Measurements from ENCODE around the gene NBR1. TPM values are rescaled to one million over a fixed set of nuclear protein-coding genes. Genes with fewer than 3 reads are reported as not detected.
"Not testable (repeated sequence)": the region's sequence is repeated elsewhere in the genome, so short reads cannot be mapped to it uniquely, and the experiment has no call there.

Gene NBR1
- polyA plus RNA-seq, 1 experiment, result 107 TPM

- CTCF ChIA-PET, result interaction anchor here (1.9 kb wide), 1 partner anchor 202 kb away, joined by 4 read pairs; the partner anchor contains the start of gene RPL27
These were observed 29.1 kb downstream of the NBR1 start for GRCh38 chr17:43200127-43200526.

GRCh38 chr17:43203013-43203412 lies 32.0 kb downstream of the NBR1 start:
- H3K27ac ChIP-seq (ENCODE audit: low read depth, low read length); DNase-seq (ENCODE audit: low read depth, low spot score); H3K4me3 ChIP-seq (ENCODE audit: low read depth, low read length); H3K27me3 ChIP-seq (ENCODE audit: control insufficient read depth, insufficient read depth, low read length); CTCF ChIA-PET; H3K9me3 ChIP-seq (ENCODE audit: control insufficient read depth, insufficient read depth, low read length); POLR2A ChIA-PET: not testable (repeated sequence)

More at GRCh38 chr17:43200127-43200526, 29.1 kb downstream of the NBR1 start:
- Histone ChIP-seq H3K27ac (ENCODE audit: low read depth, low read length) (peak overlapping the region; percentile 11), H3K4me3 (ENCODE audit: low read depth, low read length) (no peak overlapping the region), H3K9me3 (ENCODE audit: control insufficient read depth, insufficient read depth, low read length) (no peaks in the 10 kb centered on the region), H3K27me3 (ENCODE audit: control insufficient read depth, insufficient read depth, low read length) (no peaks in the 10 kb centered on the region)
- DNase-seq (ENCODE audit: low read depth, low spot score), result no peak
- POLR2A ChIA-PET, result interaction anchor here (0.6 to 1.1 kb wide), 3 partner anchors 20 to 135 kb away, joined by 3 to 8 read pairs (median 3); no protein-coding TSS in a partner anchor
- TF ChIP-seq CTCF (IDR thresholded peaks at IDR 0.05; ENCODE audit: low read depth, low read length), result no peak

- Histone ChIP-seq H3K9me3 (ENCODE audit: control insufficient read depth, insufficient read depth, low read length) (no peaks in the 10 kb centered on the region), H3K4me3 (ENCODE audit: low read depth, low read length) (no peak overlapping the region), H3K27ac (ENCODE audit: low read depth, low read length) (no peak overlapping the region), H3K27me3 (ENCODE audit: control insufficient read depth, insufficient read depth, low read length) (no peaks in the 10 kb centered on the region)
- ChIA-PET CTCF (no interaction called here), POLR2A (interaction anchor here (2.2 to 2.9 kb wide), 2 partner anchors 105 to 212 kb away, joined by 11 to 31 read pairs; partner anchors contain the start of gene RPL27)
- no peak for DNase-seq (ENCODE audit: low read depth, low spot score)
- no peak for TF ChIP-seq CTCF (IDR thresholded peaks at IDR 0.05; ENCODE audit: low read depth, low read length)
These were observed 39.6 kb downstream of the NBR1 start for GRCh38 chr17:43210576-43210975.

- Histone ChIP-seq H3K9me3 (ENCODE audit: control insufficient read depth, insufficient read depth, low read length) (no peaks in the 10 kb centered on the region), H3K27ac (ENCODE audit: low read depth, low read length) (peak overlapping the region; percentile 80), H3K4me3 (ENCODE audit: low read depth, low read length) (peak overlapping the region; percentile 44), H3K27me3 (ENCODE audit: control insufficient read depth, insufficient read depth, low read length) (no peaks in the 10 kb centered on the region)
- CTCF ChIA-PET, result interaction anchor here (0.5 to 0.6 kb wide), 2 partner anchors 98 to 328 kb away, joined by 3 to 4 read pairs; no protein-coding TSS in a partner anchor
- DNase-seq (ENCODE audit: low read depth, low spot score), result no peak
- POLR2A ChIA-PET, result interaction anchor here (1.4 to 2.9 kb wide), 4 partner anchors 39 to 213 kb away, joined by 4 to 31 read pairs (median 10); partner anchors contain the start of gene RPL27
- no peak for TF ChIP-seq CTCF (IDR thresholded peaks at IDR 0.05; ENCODE audit: low read depth, low read length)
These were observed 40.1 kb downstream of the NBR1 start for GRCh38 chr17:43211123-43211479.

- H3K4me3 ChIP-seq (ENCODE audit: low read depth, low read length), result peak within 1 kb of the TSS; percentile 75
- ChIA-PET POLR2A (interaction anchor here (0.9 to 2.9 kb wide), 5 partner anchors 14 to 213 kb away, joined by 4 to 31 read pairs (median 8); partner anchors contain the start of gene RPL27), CTCF (interaction anchor here (0.5 to 1.3 kb wide), 4 partner anchors 98 to 327 kb away, joined by 3 to 4 read pairs (median 4); no protein-coding TSS in a partner anchor)
- DNase-seq (ENCODE audit: low read depth, low spot score), result peak; percentile 67
- H3K27ac ChIP-seq (ENCODE audit: low read depth, low read length), result peak within 1 kb of the TSS; percentile 80
- H3K9me3 ChIP-seq (ENCODE audit: control insufficient read depth, insufficient read depth, low read length), result no peaks in the 10 kb centered on the region
- TF ChIP-seq CTCF (IDR thresholded peaks at IDR 0.05; ENCODE audit: low read depth, low read length), result peak; percentile 44
- H3K27me3 ChIP-seq (ENCODE audit: control insufficient read depth, insufficient read depth, low read length), result no peaks in the 10 kb centered on the region
These were observed 40.7 kb downstream of the NBR1 start, which contains the start of gene TMEM106A for GRCh38 chr17:43211480-43212402. Gene TMEM106A, plus strand, starts transcription at chr17:43211875. Its CDS starts 1,167 bp downstream, at chr17:43213042.

Data from AG04450 (cell line).